ENCODE measurements around the gene PHLDB2. TPM values are rescaled to one million over a fixed set of nuclear protein-coding genes. Genes with fewer than 3 reads are reported as not detected.

Gene PHLDB2
- total and polyA plus RNA-seq, 2 of the 8 experiments (the other 6 are each of a cell fraction or from before 2014, with no cell fraction given): 5.8 to 22.6 TPM

GRCh38 chr3:111939873-111940272 lies 80.8 kb downstream of the PHLDB2 start:
- Histone ChIP-seq H2AK5ac (ENCODE audit: low read depth, low read length) (no peak overlapping the region), H2BK20ac (ENCODE audit: low read length) (no peak overlapping the region), H3K9ac (replicated peaks in 1 of 4; ENCODE audit: extremely low read depth in 1 of 4, low read depth in 3 of 4, low read length in 3 of 4) (no peak overlapping the region), H3K4me3 (ENCODE audit: extremely low read depth in 1 of 4, insufficient read depth in 2 of 4, low read depth in 3 of 4, low read length in 4 of 4) (no peak overlapping the region), H3K14ac (ENCODE audit: insufficient read length) (no peak overlapping the region), H2BK120ac (replicated peaks; ENCODE audit: low read depth, low read length) (no peak overlapping the region), H4K91ac (replicated peaks; ENCODE audit: insufficient read length, low read length) (no peak overlapping the region), H3K4me2 (ENCODE audit: insufficient read depth in 1 of 2, low read depth in 2 of 2, low read length in 2 of 2) (no peak overlapping the region), H2BK15ac (ENCODE audit: low read length) (no peak overlapping the region), H3K79me1 (ENCODE audit: low read depth, low read length) (no peaks in the 10 kb centered on the region), H3K36me3 (ENCODE audit: control insufficient read depth in 2 of 4, insufficient read depth in 4 of 4, low read length in 3 of 4) (0 out of 8 replicates have a peak, but pooled peaks cover 0 to 2% (median 0%) of the 10 kb centered on the region in 4 experiments), H3K23me2 (ENCODE audit: low read depth, low read length) (no peaks in the 10 kb centered on the region), H3K18ac (ENCODE audit: extremely low read depth, low read length) (no peak overlapping the region), H3K9me3 (ENCODE audit: insufficient read depth in 2 of 2, low read depth in 1 of 2, low read length in 1 of 2) (no peaks in the 10 kb centered on the region), H4K20me1 (replicated peaks in 1 of 2; ENCODE audit: control insufficient read depth in 1 of 2, insufficient read depth in 2 of 2, low read length in 2 of 2) (no peaks in the 10 kb centered on the region), H3K56ac (replicated peaks; ENCODE audit: insufficient read length, low read depth, low read length) (no peak overlapping the region), H2BK5ac (ENCODE audit: low read depth, low read length) (no peak overlapping the region), H3K4ac (replicated peaks; ENCODE audit: insufficient read length, low read depth, low read length) (no peak overlapping the region), H2AFZ (ENCODE audit: low read length) (no peak overlapping the region), H2BK12ac (ENCODE audit: low read depth, low read length) (no peak overlapping the region), H3K27me3 (replicated peaks in 1 of 4; ENCODE audit: control insufficient read depth in 3 of 4, extremely low read depth in 1 of 4, insufficient read depth in 3 of 4, low read length in 3 of 4) (no peaks in the 10 kb centered on the region), H4K8ac (ENCODE audit: extremely low read depth, insufficient read depth, low read length) (no peak overlapping the region), H4K5ac (ENCODE audit: insufficient read length, low read depth, low read length) (no peak overlapping the region), H3K27ac (ENCODE audit: low read depth, low read length) (no peak overlapping the region), H3K4me1 (replicated peaks in 1 of 4; ENCODE audit: control insufficient read depth in 3 of 4, insufficient read depth in 4 of 4, low read length in 3 of 4) (no peaks in the 10 kb centered on the region), H3K23ac (ENCODE audit: insufficient read length) (no peak overlapping the region), H3K79me2 (ENCODE audit: control insufficient read depth in 1 of 2, insufficient read depth in 2 of 2, low read length in 2 of 2) (no peaks in the 10 kb centered on the region)
- ChIA-PET POLR2A (ENCODE audit: partially characterized antibody) (no interaction called here), CTCF (ENCODE audit: partially characterized antibody) (interaction anchor here (1.4 kb wide), 1 partner anchor 73 kb away, joined by 3 read pairs; no protein-coding TSS in a partner anchor)
- DNase-seq (ENCODE audit: low read depth in 1 of 2, low spot score in 2 of 2): no peak
- no peak for FAIRE-seq
- WGBS, 2 experiments (ENCODE audit: extremely low coverage in 1 of 2, insufficient coverage in 1 of 2, insufficient read length in 1 of 2, insufficient replicate concordance in 2 of 2, low coverage in 1 of 2, low lambda C conversion rate in 2 of 2, missing lambda C conversion rate in 1 of 2): 100% methylated on average over 2 of the region's 2 CpGs; no CpG with 5 or more reads in 1 of the 2 experiments
- no peak for TF ChIP-seq HDAC6 (IDR thresholded peaks at IDR 0.05; ENCODE audit: low read depth, low read length)
- no peak for TF ChIP-seq BACH1 (IDR thresholded peaks at IDR 0.05; ENCODE audit: low read length)
- no peak for TF ChIP-seq SIN3A (conservative IDR thresholded peaks at IDR 0.05 in 1 of 2, IDR thresholded peaks at IDR 0.05 in 1 of 2; ENCODE audit: low read depth in 1 of 2, low read length in 2 of 2)
- TF ChIP-seq EGR1 (IDR thresholded peaks at IDR 0.05; ENCODE audit: borderline replicate concordance, low read depth, low read length): no peak
- TF ChIP-seq CTBP2 (IDR thresholded peaks at IDR 0.05; ENCODE audit: borderline replicate concordance, insufficient read depth, insufficient read length, low read length): no peak
- TF ChIP-seq MAFK (IDR thresholded peaks at IDR 0.05; ENCODE audit: low read depth, low read length): no peak
- no peak for TF ChIP-seq KDM4A (IDR thresholded peaks at IDR 0.05; ENCODE audit: low read depth, low read length, severe bottlenecking)
- TF ChIP-seq FOSL1 (IDR thresholded peaks at IDR 0.05; ENCODE audit: insufficient read depth, low read depth, low read length): no peak
- TF ChIP-seq JUND (IDR thresholded peaks at IDR 0.05; ENCODE audit: low read length): no peak
- no peak for TF ChIP-seq POU5F1 (IDR thresholded peaks at IDR 0.05; ENCODE audit: low read depth, low read length)
- TF ChIP-seq EP300 (IDR thresholded peaks at IDR 0.05; ENCODE audit: borderline replicate concordance in 1 of 2, low read depth in 2 of 2, low read length in 2 of 2): no peak
- TF ChIP-seq, protein P1, sequence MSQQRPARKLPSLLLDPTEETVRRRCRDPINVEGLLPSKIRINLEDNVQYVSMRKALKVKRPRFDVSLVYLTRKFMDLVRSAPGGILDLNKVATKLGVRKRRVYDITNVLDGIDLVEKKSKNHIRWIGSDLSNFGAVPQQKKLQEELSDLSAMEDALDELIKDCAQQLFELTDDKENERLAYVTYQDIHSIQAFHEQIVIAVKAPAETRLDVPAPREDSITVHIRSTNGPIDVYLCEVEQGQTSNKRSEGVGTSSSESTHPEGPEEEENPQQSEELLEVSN (IDR thresholded peaks at IDR 0.05): no peak
- TF ChIP-seq TAF7 (optimal IDR thresholded peaks at IDR 0.05; ENCODE audit: borderline replicate concordance, low read depth, low read length): no peak

Data from H1 (cell line).